Lower lobe of right lung (tissue), 2 donors: ENCODE data around the gene GNL2. TPM values are rescaled to one million over a fixed set of nuclear protein-coding genes. Genes with fewer than 3 reads are reported as not detected.
A peak's percentile ranks its signal among the peaks of the same experiment; 100 is the strongest.
"Not testable (repeated sequence)": the region's sequence is repeated elsewhere in the genome, so short reads cannot be mapped to it uniquely, and the experiment has no call there.

Experiments used
- ATAC-seq, 2 donors: fragments of 200-7000 bp; cut with Tn5 transposase; one replicate each; pipeline ENCODE4 v1.9.1; 2020 to 2022; ENCODE audit warnings: mild to moderate bottlenecking in 2 of 2, moderate library complexity in 2 of 2
- DNase-seq: peaks from one replicate; pipeline ENCODE4 v3.0.0-alpha.2; 2020
- H3K27ac ChIP-seq: fragments of 200-600 bp; one replicate; pipeline ENCODE4 v1.8.0; 2022
- H3K27me3 ChIP-seq: fragments of 200-600 bp; one replicate; pipeline ENCODE4 v1.8.0; 2022; ENCODE audit warnings: low read depth
- H3K36me3 ChIP-seq: fragments of 200-600 bp; one replicate; pipeline ENCODE4 v1.8.0; 2022; ENCODE audit warnings: mild to moderate bottlenecking
- H3K4me1 ChIP-seq: fragments of 200-600 bp; one replicate; pipeline ENCODE4 v1.8.0; 2022
- H3K4me3 ChIP-seq: fragments of 200-600 bp; one replicate; pipeline ENCODE4 v1.8.0; 2022; ENCODE audit warnings: mild to moderate bottlenecking
- H3K9me3 ChIP-seq: fragments of 200-600 bp; one replicate; pipeline ENCODE4 v1.8.0; 2022
- intact Hi-C: fragments of 100-400 bp; cut with DNase I; formaldehyde crosslinking; loops from one replicate; pipeline ENCODE4 v1.11.0; 2022
- total RNA-seq: library from RNA; stranded (reverse); fragmentation: NEBNext Ultra II Directional; extraction: Animal tissue kit (Norgen Biotek cat#: 25700); gene quantifications from one replicate; pipeline ENCODE4 v1.2.1, GENCODE V29; 2021
- TF ChIP-seq, protein P1 (sequence below): fragments of 200-600 bp; IDR thresholded peaks from one replicate; pipeline ENCODE4 v1.8.0; 2022; ENCODE audit warnings: antibody characterized with exemption, mild to moderate bottlenecking
- donor health status: DM: no; HTN: yes; CAD: no; lungs with severe emphysema.

Gene GNL2
- total RNA-seq, 1 donor from 2014 or later: 37.5 TPM

DNA sequence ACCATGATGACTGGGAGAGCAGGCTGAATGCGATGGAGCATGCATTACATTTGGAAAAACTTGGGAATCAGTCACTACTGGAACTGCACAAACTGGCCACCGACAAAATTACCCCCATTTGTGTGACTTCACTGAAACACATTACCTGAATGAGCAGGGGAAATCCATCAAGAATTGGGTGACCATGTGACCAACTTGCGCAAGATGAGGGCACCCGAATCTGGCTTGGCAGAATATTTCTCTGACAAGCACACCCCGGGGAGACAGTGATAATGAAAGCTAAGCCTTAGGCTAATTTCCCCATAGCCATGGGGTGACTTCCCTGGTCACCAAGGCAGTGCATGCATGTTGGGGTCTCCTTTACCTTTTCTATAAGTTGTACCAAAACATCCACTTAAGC lies 50.7 kb downstream of the GNL2 start:
- DNase-seq (no peak), ATAC-seq (no peak)
- intact Hi-C loops: no loop called here
- no peak overlapping the region for H3K4me3 ChIP-seq
- no peak overlapping the region for H3K27ac ChIP-seq
- no peaks in the 10 kb centered on the region for H3K4me1 ChIP-seq
- TF ChIP-seq, protein P1, sequence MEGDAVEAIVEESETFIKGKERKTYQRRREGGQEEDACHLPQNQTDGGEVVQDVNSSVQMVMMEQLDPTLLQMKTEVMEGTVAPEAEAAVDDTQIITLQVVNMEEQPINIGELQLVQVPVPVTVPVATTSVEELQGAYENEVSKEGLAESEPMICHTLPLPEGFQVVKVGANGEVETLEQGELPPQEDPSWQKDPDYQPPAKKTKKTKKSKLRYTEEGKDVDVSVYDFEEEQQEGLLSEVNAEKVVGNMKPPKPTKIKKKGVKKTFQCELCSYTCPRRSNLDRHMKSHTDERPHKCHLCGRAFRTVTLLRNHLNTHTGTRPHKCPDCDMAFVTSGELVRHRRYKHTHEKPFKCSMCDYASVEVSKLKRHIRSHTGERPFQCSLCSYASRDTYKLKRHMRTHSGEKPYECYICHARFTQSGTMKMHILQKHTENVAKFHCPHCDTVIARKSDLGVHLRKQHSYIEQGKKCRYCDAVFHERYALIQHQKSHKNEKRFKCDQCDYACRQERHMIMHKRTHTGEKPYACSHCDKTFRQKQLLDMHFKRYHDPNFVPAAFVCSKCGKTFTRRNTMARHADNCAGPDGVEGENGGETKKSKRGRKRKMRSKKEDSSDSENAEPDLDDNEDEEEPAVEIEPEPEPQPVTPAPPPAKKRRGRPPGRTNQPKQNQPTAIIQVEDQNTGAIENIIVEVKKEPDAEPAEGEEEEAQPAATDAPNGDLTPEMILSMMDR: no peak
- no peaks in the 10 kb centered on the region for H3K9me3 ChIP-seq
- peaks cover 93% of the 10 kb centered on the region for H3K36me3 ChIP-seq
- H3K27me3 ChIP-seq: no peaks in the 10 kb centered on the region

DNA sequence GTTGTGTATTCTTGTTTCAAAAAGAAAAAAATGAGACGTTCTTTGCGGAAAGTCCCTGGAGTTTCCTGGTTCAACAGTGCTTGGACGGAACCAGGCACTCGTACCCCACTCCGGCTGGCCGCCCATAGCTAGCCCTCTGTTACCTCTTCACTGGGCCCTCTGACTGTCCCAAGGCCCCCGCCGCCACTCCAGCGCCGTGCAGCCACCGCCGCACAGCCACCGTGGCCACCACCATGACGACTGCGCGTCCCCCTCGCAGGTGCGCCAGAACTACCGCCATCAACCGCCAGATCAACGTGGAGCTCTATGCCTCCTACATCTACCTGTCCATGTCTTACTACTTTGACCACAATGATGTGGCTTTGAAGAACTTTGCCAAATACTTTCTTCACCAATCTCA lies 51.2 kb downstream of the GNL2 start:
- Histone ChIP-seq H3K27ac (no peak overlapping the region), H3K4me1 (no peaks in the 10 kb centered on the region), H3K4me3 (no peak overlapping the region), H3K9me3 (no peaks in the 10 kb centered on the region), H3K27me3 (no peaks in the 10 kb centered on the region), H3K36me3 (peaks cover 93% of the 10 kb centered on the region)
- no peak for ATAC-seq
- intact Hi-C loops: no loop called here
- no peak for DNase-seq
- TF ChIP-seq, protein P1: no peak

DNA sequence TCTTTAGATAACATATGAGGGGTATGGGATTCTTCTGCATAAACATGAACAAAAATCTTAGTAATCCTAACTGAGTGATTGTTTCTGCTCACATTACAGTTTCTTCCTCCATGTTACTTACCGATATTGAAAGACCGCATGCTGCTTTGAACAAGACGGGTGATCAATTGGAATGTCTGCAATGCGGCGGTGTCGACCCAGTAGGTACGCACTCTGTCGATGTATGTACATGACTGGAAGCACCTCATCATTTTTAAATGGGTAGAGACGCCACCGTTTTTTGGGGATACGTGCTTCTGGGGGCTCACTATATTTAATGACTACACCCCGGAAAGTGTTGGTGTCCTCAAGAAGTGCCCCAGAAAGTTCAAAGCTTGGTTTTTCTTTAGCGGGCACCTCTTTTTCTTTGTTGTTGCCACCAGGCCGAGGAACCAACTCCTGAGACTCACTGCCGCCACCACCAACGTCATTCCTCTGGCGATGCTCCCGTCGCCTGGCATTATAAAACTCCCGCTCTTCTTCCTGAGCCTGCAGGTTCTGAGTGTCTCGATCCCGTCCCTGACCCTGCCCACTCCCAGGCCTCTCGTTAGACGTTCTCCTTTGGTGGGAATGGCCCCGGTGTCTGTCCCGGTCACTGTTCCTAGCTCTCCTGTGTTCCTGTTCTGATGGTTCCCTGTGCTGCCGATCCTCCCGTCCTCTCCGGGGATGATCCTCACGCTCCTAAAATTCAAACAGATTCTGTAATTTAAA lies 55.5 kb downstream of the GNL2 start:
- H3K4me1 ChIP-seq: no peaks in the 10 kb centered on the region
- no peak overlapping the region for H3K27ac ChIP-seq
- ATAC-seq (no peak), DNase-seq (no peak)
- H3K27me3 ChIP-seq: no peaks in the 10 kb centered on the region
- TF ChIP-seq, protein P1: no peak
- intact Hi-C loops: no loop called here
- H3K36me3 ChIP-seq: peaks cover 93% of the 10 kb centered on the region
- no peak overlapping the region for H3K4me3 ChIP-seq
- no peaks in the 10 kb centered on the region for H3K9me3 ChIP-seq

DNA sequence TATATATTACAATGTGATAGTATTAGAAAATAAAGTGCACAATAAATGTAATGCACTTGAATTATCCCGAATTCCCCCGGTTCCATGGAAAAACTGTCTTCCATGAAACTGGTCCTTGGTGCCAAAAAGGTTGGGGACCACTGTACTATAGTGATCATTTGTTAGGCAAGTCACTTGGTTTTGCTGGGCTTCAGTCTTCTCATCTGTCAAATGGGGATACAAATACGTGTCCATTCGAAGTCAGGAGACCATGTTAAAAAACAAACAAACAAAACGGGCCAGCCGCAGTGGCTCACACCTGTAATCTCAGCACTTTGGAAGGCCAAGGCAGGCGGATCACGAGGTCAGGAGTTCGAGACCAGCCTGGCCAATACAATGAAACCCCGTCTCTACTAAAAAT lies 56.6 kb downstream of the GNL2 start:
- H3K36me3 ChIP-seq: peaks cover 82% of the 10 kb centered on the region
- DNase-seq, ATAC-seq, intact Hi-C loops, H3K27ac ChIP-seq, H3K4me1 ChIP-seq, H3K9me3 ChIP-seq, H3K4me3 ChIP-seq, H3K27me3 ChIP-seq: not testable (repeated sequence)

DNA sequence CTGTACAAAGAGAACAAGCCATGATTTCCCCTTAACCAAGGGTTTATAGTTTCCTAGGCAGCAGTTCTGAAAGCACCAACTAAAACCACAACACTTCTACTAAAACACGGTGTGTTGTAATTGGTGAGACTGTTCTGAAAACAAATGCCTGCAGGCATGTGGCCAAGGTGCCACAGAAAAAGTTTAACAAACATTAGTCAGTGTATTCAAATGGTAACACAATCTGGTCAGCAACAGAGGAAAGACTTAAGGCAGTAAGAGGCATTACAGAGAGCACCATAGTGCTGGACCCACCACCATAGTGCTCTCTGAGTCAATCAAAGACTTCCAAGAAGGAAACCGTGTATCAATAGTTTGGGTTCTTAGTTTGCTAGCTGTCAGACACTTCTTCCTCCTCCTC lies 58.4 kb downstream of the GNL2 start:
- ATAC-seq: peak; percentile 7 to 57
- Histone ChIP-seq H3K4me1 (peaks cover 9% of the 10 kb centered on the region), H3K9me3 (no peaks in the 10 kb centered on the region), H3K4me3 (no peak overlapping the region), H3K36me3 (peaks cover 70% of the 10 kb centered on the region), H3K27ac (no peak overlapping the region), H3K27me3 (no peaks in the 10 kb centered on the region)
- DNase-seq: no peak
- intact Hi-C loops: no loop called here
- TF ChIP-seq, protein P1: no peak

DNA sequence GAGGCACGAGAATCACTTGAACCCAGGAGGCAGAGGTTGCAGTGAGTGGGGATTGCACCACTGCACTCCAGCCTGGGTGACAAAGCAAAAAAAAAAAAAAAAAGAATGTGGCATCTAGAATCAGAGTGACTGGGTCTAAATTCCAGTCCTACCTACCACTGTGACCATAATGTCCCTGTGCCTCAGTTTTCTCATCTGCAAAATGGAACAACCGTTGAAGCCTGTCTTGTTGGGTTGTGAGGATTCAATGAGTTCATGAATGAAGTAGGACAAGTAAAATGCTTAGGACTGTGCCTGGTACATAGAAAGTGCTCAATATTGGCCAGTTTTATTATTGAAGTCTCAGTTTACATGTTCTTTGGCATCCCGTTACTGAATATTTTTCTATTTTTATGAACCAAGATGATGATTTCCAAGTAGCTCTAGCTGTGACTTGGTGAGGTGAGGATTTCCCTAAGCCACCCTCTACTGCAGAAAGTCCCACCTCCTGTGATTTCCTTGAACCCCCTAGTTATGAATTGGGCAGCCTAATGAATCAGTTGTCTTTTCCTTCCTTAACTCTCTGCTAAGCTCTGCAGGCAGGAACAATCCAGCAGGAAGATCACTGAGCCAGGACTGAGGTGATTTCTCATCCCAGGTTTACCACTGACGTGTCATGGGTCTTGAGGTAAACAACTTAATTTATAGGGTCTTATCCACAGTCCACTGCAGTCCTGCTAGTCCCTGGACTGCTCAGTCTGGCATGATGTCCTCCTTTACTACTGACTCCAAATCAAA lies 62.2 kb downstream of the GNL2 start:
- Histone ChIP-seq H3K9me3 (no peaks in the 10 kb centered on the region), H3K36me3 (peaks cover 32% of the 10 kb centered on the region), H3K4me1 (peaks cover 9% of the 10 kb centered on the region), H3K27me3 (no peaks in the 10 kb centered on the region), H3K4me3 (no peak overlapping the region), H3K27ac (peak overlapping the region; percentile 76)
- TF ChIP-seq, protein P1: no peak
- intact Hi-C loops: no loop called here
- DNase-seq (no peak), ATAC-seq (no peak)

DNA sequence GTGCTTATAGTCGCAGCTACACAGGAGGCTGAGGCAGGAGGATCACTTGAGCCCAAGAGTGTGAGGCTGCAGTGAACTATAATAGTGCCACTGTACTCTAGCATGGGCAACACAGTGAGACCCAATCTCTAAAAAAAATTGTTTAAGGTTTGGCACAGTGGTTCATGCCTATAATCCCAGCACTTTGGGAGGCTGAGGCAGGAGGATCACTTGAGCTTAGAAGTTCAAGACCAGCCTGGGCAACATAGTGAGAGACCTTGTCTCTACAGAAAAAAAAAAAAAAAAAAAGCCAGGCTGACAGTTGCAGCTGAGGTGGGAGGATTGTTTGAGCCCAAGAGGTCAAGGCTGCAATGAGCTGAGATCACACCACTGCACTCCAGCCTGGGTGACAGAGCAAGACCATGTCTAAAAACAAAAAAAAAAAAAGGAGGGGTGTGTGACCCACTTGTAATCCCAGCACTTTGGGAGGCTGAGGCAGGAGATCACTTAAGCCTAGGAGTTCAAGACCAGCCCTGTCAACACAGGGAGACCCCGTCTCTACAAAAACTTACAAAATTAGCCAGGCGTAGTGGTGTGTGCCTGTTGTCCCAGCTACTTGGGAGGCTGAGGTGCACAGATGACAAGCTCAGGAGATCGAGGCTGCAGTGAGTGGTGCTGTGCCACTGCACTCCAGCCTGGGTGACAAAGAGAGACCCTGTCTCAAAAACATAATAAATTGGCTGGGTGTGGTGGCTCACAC lies 63.1 kb downstream of the GNL2 start:
- DNase-seq, intact Hi-C loops, H3K27me3 ChIP-seq, H3K27ac ChIP-seq, H3K4me1 ChIP-seq, H3K4me3 ChIP-seq, H3K9me3 ChIP-seq, ATAC-seq: not testable (repeated sequence)
- H3K36me3 ChIP-seq: peaks cover 22% of the 10 kb centered on the region

DNA sequence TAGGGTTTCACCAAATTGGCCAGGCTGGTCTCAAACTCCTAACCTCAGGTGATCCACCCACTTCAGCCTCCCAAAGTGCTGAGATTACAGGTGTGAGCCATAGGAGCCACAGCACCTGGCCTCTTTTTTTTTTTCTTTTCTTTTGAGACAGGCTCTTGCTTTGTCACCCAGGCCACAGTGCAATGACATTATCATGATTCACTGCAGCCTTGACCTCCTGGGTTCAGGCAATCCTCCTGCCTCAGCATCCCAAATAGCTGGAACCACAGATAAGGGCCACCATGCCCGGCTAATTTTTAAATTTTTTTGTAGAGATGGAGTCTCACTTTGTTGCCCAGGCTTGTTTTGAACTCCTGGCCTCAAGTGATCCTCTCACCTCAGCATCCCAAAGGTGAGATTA lies 65.8 kb downstream of the GNL2 start:
- H3K36me3 ChIP-seq, H3K9me3 ChIP-seq, ATAC-seq, intact Hi-C loops, H3K4me1 ChIP-seq, H3K4me3 ChIP-seq, H3K27me3 ChIP-seq, DNase-seq, H3K27ac ChIP-seq: not testable (repeated sequence)
